ENCODE results near the gene TPSD1.

DNA sequence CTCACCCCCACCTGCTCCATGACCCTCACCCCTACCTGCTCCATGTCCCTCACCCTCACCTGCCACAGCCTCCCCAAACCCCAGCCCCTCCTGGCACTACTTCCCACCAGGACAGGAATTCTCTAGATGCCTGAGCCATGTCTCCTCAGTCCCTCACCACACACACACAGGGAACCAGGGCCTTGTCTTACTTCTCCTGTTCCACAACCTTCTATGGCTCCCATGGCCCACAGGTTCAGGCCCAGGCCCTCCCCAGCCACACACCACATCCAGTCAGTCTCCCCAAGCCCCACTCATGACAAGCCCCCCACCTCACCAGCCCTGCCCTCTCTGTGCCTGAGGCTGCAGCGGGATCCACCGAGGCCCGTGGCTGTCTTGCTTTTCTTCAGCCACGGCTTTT is 50.5 kb downstream of the TPSD1 start:
- TF ChIP-seq, protein P1, sequence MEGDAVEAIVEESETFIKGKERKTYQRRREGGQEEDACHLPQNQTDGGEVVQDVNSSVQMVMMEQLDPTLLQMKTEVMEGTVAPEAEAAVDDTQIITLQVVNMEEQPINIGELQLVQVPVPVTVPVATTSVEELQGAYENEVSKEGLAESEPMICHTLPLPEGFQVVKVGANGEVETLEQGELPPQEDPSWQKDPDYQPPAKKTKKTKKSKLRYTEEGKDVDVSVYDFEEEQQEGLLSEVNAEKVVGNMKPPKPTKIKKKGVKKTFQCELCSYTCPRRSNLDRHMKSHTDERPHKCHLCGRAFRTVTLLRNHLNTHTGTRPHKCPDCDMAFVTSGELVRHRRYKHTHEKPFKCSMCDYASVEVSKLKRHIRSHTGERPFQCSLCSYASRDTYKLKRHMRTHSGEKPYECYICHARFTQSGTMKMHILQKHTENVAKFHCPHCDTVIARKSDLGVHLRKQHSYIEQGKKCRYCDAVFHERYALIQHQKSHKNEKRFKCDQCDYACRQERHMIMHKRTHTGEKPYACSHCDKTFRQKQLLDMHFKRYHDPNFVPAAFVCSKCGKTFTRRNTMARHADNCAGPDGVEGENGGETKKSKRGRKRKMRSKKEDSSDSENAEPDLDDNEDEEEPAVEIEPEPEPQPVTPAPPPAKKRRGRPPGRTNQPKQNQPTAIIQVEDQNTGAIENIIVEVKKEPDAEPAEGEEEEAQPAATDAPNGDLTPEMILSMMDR (IDR thresholded peaks at IDR 0.05; ENCODE audit: poor library complexity) = no peak
- TF ChIP-seq EZH2phosphoT487 (IDR thresholded peaks at IDR 0.05; ENCODE audit: low read depth, severe bottlenecking, unreplicated experiment) = no peak
